ENCODE data around the gene CSNK1A1L.

DNA sequence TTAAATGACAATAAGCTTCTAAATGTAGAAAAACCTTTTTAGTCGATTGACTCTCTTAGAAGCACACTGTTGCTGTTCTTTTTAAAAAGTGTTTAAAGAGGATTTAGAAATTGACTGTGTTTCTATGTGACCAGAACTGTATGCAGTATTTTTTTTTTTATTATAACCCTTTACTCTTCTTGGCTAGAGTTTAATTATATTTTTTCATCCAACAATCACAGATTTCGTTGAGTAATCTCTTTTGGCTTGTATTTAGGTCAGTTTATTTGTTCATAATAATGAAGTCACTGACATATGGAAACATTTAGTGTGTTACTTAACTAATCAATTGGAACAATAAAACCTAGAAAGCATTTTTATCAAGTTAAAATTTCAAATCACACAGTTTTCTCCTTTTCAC, 19.9 kb downstream of the CSNK1A1L start:
- TF ChIP-seq POLR2A (IDR thresholded peaks at IDR 0.05; ENCODE audit: borderline replicate concordance, extremely low read depth, insufficient read depth, insufficient read length) (no peak), EZH2 (IDR thresholded peaks at IDR 0.05) (no peak), RAD21 (IDR thresholded peaks at IDR 0.05; ENCODE audit: low read depth) (no peak), ELF1 (IDR thresholded peaks at IDR 0.05; ENCODE audit: borderline replicate concordance, low read depth) (no peak), SRF (IDR thresholded peaks at IDR 0.05; ENCODE audit: low read depth) (no peak)
- TF ChIP-seq, protein P1, sequence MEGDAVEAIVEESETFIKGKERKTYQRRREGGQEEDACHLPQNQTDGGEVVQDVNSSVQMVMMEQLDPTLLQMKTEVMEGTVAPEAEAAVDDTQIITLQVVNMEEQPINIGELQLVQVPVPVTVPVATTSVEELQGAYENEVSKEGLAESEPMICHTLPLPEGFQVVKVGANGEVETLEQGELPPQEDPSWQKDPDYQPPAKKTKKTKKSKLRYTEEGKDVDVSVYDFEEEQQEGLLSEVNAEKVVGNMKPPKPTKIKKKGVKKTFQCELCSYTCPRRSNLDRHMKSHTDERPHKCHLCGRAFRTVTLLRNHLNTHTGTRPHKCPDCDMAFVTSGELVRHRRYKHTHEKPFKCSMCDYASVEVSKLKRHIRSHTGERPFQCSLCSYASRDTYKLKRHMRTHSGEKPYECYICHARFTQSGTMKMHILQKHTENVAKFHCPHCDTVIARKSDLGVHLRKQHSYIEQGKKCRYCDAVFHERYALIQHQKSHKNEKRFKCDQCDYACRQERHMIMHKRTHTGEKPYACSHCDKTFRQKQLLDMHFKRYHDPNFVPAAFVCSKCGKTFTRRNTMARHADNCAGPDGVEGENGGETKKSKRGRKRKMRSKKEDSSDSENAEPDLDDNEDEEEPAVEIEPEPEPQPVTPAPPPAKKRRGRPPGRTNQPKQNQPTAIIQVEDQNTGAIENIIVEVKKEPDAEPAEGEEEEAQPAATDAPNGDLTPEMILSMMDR (IDR thresholded peaks at IDR 0.05 in 2 of 3, conservative IDR thresholded peaks at IDR 0.05 in 1 of 3; ENCODE audit: borderline replicate concordance in 1 of 3, insufficient read depth in 1 of 3, low read depth in 2 of 3, low read length in 2 of 3) = no peak
- TF ChIP-seq, protein P2, sequence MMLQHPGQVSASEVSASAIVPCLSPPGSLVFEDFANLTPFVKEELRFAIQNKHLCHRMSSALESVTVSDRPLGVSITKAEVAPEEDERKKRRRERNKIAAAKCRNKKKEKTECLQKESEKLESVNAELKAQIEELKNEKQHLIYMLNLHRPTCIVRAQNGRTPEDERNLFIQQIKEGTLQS (IDR thresholded peaks at IDR 0.05) = no peak
- TF ChIP-seq, protein P3, sequence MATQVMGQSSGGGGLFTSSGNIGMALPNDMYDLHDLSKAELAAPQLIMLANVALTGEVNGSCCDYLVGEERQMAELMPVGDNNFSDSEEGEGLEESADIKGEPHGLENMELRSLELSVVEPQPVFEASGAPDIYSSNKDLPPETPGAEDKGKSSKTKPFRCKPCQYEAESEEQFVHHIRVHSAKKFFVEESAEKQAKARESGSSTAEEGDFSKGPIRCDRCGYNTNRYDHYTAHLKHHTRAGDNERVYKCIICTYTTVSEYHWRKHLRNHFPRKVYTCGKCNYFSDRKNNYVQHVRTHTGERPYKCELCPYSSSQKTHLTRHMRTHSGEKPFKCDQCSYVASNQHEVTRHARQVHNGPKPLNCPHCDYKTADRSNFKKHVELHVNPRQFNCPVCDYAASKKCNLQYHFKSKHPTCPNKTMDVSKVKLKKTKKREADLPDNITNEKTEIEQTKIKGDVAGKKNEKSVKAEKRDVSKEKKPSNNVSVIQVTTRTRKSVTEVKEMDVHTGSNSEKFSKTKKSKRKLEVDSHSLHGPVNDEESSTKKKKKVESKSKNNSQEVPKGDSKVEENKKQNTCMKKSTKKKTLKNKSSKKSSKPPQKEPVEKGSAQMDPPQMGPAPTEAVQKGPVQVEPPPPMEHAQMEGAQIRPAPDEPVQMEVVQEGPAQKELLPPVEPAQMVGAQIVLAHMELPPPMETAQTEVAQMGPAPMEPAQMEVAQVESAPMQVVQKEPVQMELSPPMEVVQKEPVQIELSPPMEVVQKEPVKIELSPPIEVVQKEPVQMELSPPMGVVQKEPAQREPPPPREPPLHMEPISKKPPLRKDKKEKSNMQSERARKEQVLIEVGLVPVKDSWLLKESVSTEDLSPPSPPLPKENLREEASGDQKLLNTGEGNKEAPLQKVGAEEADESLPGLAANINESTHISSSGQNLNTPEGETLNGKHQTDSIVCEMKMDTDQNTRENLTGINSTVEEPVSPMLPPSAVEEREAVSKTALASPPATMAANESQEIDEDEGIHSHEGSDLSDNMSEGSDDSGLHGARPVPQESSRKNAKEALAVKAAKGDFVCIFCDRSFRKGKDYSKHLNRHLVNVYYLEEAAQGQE (IDR thresholded peaks at IDR 0.05; ENCODE audit: low read depth) = no peak
